ENCODE measurements around the gene DELE1. TPM values are rescaled to one million over a fixed set of nuclear protein-coding genes. Genes with fewer than 3 reads are reported as not detected.

Gene DELE1
- polyA plus RNA-seq, 1 donor from 2014 or later = 49.6 TPM

- no peaks in the 10 kb centered on the region for H3K36me3 ChIP-seq (ENCODE audit: insufficient read depth, low read length)
- H3K79me2 ChIP-seq (replicated peaks; ENCODE audit: insufficient read depth, low read length) = no peaks in the 10 kb centered on the region
- no peak overlapping the region for H3K27ac ChIP-seq (ENCODE audit: low read length)
- no peaks in the 10 kb centered on the region for H3K27me3 ChIP-seq (ENCODE audit: insufficient read depth, low read depth, low read length)
- H3K4me2 ChIP-seq (ENCODE audit: low read length) = no peak overlapping the region
- H3F3A ChIP-seq (ENCODE audit: insufficient read depth, low read length, poor library complexity, severe bottlenecking) = no peaks in the 10 kb centered on the region
- H3K4me3 ChIP-seq (ENCODE audit: low read length) = no peak overlapping the region
- no peaks in the 10 kb centered on the region for H4K20me1 ChIP-seq (ENCODE audit: insufficient read depth)
- no peaks in the 10 kb centered on the region for H3K9me3 ChIP-seq (ENCODE audit: low read length)
- no peak for TF ChIP-seq SMC3 (conservative IDR thresholded peaks at IDR 0.05; ENCODE audit: poor library complexity)
- no peak for TF ChIP-seq TAF1 (IDR thresholded peaks at IDR 0.05; ENCODE audit: low read depth)
- no peak for TF ChIP-seq CTCF (IDR thresholded peaks at IDR 0.05; ENCODE audit: poor library complexity, severe bottlenecking)
- TF ChIP-seq EZH2 (IDR thresholded peaks at IDR 0.05; ENCODE audit: borderline replicate concordance, insufficient read depth, low read length, poor library complexity, severe bottlenecking) = no peak
- TF ChIP-seq EP300 (conservative IDR thresholded peaks at IDR 0.05; ENCODE audit: poor library complexity, severe bottlenecking) = no peak
- no peak for TF ChIP-seq REST (IDR thresholded peaks at IDR 0.05; ENCODE audit: borderline replicate concordance)
- TF ChIP-seq RAD21 (conservative IDR thresholded peaks at IDR 0.05) = no peak
- no peak for TF ChIP-seq MXI1 (conservative IDR thresholded peaks at IDR 0.05; ENCODE audit: poor library complexity, severe bottlenecking)
- TF ChIP-seq POLR2AphosphoS5 (IDR thresholded peaks at IDR 0.05) = no peak
- H3K9ac ChIP-seq (ENCODE audit: low read length) = no peak overlapping the region
- H3K9me2 ChIP-seq (ENCODE audit: insufficient read depth, low read length) = no peaks in the 10 kb centered on the region
- H2AFZ ChIP-seq (ENCODE audit: low read depth, low read length) = no peak overlapping the region
Observed at GRCh38 chr5:141947316-141947715, 23.6 kb downstream of the DELE1 start.

GRCh38 chr5:141948812-141949211 lies 25.1 kb downstream of the DELE1 start:
- H3K79me2 ChIP-seq (replicated peaks; ENCODE audit: insufficient read depth, low read length) = no peaks in the 10 kb centered on the region
- H3K4me3 ChIP-seq (ENCODE audit: low read length) = no peak overlapping the region
- H3F3A ChIP-seq (ENCODE audit: insufficient read depth, low read length, poor library complexity, severe bottlenecking) = no peaks in the 10 kb centered on the region
- H3K9me3 ChIP-seq (ENCODE audit: low read length) = no peaks in the 10 kb centered on the region
- no peak overlapping the region for H3K27ac ChIP-seq (ENCODE audit: low read length)
- H4K20me1 ChIP-seq (ENCODE audit: insufficient read depth) = no peaks in the 10 kb centered on the region
- TF ChIP-seq SMC3 (conservative IDR thresholded peaks at IDR 0.05; ENCODE audit: poor library complexity) (no peak), MXI1 (conservative IDR thresholded peaks at IDR 0.05; ENCODE audit: poor library complexity, severe bottlenecking) (no peak), EP300 (conservative IDR thresholded peaks at IDR 0.05; ENCODE audit: poor library complexity, severe bottlenecking) (no peak), POLR2AphosphoS5 (IDR thresholded peaks at IDR 0.05) (no peak), TAF1 (IDR thresholded peaks at IDR 0.05; ENCODE audit: low read depth) (no peak), EZH2 (IDR thresholded peaks at IDR 0.05; ENCODE audit: borderline replicate concordance, insufficient read depth, low read length, poor library complexity, severe bottlenecking) (no peak), CTCF (IDR thresholded peaks at IDR 0.05; ENCODE audit: poor library complexity, severe bottlenecking) (no peak), REST (IDR thresholded peaks at IDR 0.05; ENCODE audit: borderline replicate concordance) (no peak), RAD21 (conservative IDR thresholded peaks at IDR 0.05) (no peak)
- no peaks in the 10 kb centered on the region for H3K36me3 ChIP-seq (ENCODE audit: insufficient read depth, low read length)
- H3K27me3 ChIP-seq (ENCODE audit: insufficient read depth, low read depth, low read length) = no peaks in the 10 kb centered on the region
- H3K4me2 ChIP-seq (ENCODE audit: low read length) = no peak overlapping the region
- no peaks in the 10 kb centered on the region for H3K9me2 ChIP-seq (ENCODE audit: insufficient read depth, low read length)
- no peak overlapping the region for H3K9ac ChIP-seq (ENCODE audit: low read length)
- H2AFZ ChIP-seq (ENCODE audit: low read depth, low read length) = no peak overlapping the region

All from neural cell (in vitro differentiated cells).